AG09309 (cell line): ENCODE measurements around the gene TP53TG3E.
"Not testable (repeated sequence)": the region's sequence is repeated elsewhere in the genome, so short reads cannot be mapped to it uniquely, and the experiment has no call there.

Experiments used
- DNase-seq: peaks from one replicate; pipeline ENCODE4 v3.0.0-alpha.2; 2010; ENCODE audit warnings: low read depth
- H3K4me3 ChIP-seq: 2 replicates; pipeline ENCODE4 v1.5.1; 2011; ENCODE audit warnings: mild to moderate bottlenecking, low read depth, low read length, moderate library complexity; ENCODE audit not compliant: control insufficient read depth

Gene TP53TG3E, protein sequence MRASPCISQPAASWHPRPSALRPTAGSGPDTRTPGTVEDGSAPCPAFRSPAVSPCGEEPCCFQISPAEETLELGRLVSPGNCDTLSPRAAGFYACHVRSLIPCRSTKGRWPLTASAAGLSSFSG

DNA sequence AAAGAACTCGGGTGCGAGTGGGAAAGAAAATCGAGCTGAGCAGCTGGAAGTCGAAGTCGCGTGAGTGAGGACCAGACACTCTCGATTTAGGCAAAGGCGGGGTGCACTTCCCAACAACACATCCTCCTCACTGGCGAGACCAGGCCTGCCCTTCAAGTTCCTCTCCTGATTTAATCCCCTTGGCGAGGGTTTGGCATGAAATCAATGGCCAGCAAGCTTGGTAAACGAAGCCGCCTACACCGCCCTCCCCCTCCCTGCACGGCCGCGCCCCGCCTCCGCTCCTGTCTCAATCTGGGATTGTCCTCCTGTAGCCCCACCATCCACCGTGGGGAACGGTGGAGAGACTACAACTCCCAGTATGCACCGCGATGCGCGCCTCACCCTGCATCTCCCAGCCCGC, at the start of gene TP53TG3E:
Gene TP53TG3E (plus strand): TSS at position 301 of the 400 bp plus-strand sequence. CDS start 68 bp downstream, at position 369.
- H3K4me3 ChIP-seq, DNase-seq: not testable (repeated sequence)

DNA sequence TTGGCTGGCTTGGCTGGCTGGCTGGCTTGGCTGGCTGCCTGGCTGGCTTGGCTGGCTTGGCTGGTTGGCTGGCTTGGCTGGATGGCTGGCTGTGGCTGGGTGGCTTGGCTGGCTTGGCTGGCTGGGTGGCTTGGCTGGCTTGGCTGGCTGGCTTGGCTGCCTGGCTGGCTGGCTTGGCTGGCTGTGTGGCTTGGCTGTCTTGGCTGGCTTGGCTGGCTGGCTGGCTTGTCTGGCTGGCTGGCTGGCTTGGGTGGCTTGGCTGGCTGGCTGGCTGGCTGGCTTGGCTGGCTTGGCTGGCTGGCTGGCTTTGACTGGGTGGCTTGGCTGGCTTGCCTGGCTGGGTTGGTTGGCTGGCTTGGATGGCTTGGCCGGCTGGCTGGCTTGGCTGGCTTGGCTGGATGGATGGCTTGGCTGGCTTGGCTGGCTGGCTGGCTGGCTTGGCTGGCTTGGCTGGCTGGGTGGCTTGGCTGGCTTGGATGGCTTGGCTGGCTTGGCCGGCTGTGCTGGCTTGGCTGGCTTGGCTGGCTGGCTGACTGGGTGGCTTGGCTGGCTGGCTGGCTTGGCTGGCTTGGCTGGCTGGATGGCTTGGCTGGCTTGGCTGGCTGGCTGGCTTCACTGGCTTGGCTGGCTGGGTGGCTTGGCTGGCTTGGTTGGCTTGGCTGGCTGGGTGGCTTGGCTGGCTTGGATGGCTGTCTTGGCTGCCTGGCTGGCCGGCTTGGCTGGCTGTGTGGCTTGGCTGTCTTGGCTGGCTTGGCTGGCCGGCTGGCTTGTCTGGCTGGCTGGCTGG, 32.3 kb downstream of the TP53TG3E start:
- not testable (repeated sequence) for H3K4me3 ChIP-seq, DNase-seq

DNA sequence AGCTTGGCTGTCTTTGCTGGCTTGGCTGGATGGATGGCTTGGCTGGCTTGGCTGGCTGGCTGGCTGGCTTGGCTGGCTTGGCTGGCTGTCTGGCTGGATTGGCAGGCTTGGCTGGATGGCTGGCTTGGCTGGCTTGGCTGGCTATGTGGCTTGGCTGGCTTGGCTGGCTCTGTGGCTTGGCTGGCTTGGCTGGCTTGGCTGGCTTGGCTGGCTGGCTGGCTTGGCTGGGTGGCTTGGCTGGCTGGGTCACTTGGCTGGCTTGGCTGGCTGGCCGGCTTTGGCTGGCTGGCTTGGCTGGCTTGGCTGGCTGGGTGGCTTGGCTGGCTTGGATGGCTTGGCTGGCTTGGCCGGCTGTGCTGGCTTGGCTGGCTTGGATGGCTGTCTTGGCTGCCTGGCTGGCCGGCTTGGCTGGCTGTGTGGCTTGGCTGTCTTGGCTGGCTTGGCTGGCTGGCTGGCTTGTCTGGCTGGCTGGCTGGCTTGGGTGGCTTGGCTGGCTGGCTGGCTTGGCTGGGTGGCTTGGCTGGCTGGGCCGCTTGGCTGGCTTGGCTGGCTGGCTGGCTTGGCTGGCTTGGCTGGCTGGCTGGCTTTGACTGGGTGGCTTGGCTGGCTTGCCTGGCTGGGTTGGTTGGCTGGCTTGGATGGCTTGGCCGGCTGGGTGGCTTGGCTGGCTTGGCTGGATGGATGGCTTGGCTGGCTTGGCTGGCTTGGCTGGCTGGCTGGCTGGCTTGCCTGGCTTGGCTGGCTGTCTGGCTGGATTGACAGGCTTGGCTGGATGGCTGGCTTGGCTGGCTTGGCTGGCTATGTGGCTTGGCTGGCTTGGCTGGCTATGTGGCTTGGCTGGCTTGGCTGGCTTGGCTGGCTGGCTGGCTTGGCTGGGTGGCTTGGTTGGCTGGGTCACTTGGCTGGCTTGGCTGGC, 33.8 kb downstream of the TP53TG3E start:
- not testable (repeated sequence) for DNase-seq, H3K4me3 ChIP-seq

DNA sequence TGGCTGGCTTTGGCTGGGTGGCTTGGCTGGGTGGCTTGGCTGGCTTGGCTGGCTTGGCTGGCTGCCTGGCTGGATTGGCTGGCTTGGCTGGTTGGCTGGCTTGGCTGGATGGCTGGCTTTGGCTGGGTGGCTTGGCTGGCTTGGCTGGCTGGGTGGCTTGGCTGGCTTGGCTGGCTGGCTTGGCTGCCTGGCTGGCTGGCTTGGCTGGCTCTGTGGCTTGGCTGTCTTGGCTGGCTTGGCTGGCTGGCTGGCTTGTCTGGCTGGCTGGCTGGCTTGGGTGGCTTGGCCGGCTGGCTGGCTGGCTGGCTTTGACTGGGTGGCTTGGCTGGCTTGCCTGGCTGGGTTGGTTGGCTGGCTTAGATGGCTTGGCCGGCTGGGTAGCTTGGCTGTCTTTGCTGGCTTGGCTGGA, 34.4 kb downstream of the TP53TG3E start:
- not testable (repeated sequence) for H3K4me3 ChIP-seq, DNase-seq

DNA sequence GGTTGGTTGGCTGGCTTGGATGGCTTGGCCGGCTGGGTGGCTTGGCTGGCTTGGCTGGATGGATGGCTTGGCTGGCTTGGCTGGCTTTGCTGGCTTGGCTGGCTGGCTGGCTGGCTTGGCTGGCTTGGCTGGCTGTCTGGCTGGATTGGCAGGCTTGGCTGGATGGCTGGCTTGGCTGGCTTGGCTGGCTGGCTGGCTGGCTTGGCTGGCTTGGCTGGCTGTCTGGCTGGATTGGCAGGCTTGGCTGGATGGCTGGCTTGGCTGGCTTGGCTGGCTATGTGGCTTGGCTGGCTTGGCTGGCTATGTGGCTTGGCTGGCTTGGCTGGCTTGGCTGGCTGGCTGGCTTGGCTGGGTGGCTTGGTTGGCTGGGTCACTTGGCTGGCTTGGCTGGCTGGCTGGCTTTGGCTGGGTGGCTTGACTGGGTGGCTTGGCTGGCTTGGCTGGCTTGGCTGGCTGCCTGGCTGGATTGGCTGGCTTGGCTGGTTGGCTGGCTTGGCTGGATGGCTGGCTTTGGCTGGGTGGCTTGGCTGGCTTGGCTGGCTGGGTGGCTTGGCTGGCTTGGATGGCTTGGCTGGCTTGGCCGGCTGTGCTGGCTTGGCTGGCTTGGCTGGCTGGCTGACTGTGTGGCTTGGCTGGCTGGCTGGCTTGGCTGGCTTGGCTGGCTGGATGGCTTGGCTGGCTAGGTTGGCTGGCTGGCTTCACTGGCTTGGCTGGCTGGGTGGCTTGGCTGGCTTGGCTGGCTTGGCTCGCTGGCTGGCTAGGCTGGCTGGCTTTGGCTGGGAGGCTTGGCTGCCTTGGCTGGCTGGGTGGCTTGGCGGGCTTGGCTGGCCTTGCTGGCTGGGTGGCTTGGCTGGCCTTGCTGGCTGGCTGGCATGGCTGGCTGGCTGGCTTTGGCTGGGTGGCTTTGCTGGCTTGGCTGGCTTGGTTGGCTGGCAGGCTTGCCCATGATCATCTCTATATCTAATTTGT, 35.3 kb downstream of the TP53TG3E start:
- DNase-seq, H3K4me3 ChIP-seq: not testable (repeated sequence)
